Ammon's horn (tissue), 1 donor: ENCODE data around the gene PPP2R2D.
"Not testable (repeated sequence)": the region's sequence is repeated elsewhere in the genome, so short reads cannot be mapped to it uniquely, and the experiment has no call there.

Source experiments
- DNase-seq: peaks from one replicate; pipeline ENCODE4 v3.0.0-alpha.2; 2016; ENCODE audit warnings: low spot score

PPP2R2D gene

GRCh38 chr10:131868436-131868835, 32.4 kb upstream of the PPP2R2D start:
- DNase-seq: no peak

GRCh38 chr10:131869344-131869743, 31.5 kb upstream of the PPP2R2D start:
- DNase-seq: no peak

- DNase-seq: no peak
Measured at GRCh38 chr10:131870411-131870810, 30.4 kb upstream of the PPP2R2D start.

GRCh38 chr10:131870831-131871672, 29.8 kb upstream of the PPP2R2D start:
- no peak for DNase-seq

GRCh38 chr10:131871673-131872005, 29.2 kb upstream of the PPP2R2D start:
- no peak for DNase-seq

GRCh38 chr10:131872011-131872826, 28.6 kb upstream of the PPP2R2D start:
- no peak for DNase-seq

GRCh38 chr10:131872827-131873375, 27.9 kb upstream of the PPP2R2D start:
- no peak for DNase-seq

GRCh38 chr10:131874991-131875451, 25.8 kb upstream of the PPP2R2D start:
- DNase-seq: peak; percentile 88

- no peak for DNase-seq
Measured at GRCh38 chr10:131875501-131875900, 25.3 kb upstream of the PPP2R2D start.

- no peak for DNase-seq
Measured at GRCh38 chr10:131876017-131876416, 24.8 kb upstream of the PPP2R2D start.

GRCh38 chr10:131876508-131876907, 24.3 kb upstream of the PPP2R2D start:
- no peak for DNase-seq

GRCh38 chr10:131880016-131880590, 20.7 kb upstream of the PPP2R2D start:
- DNase-seq: no peak

- DNase-seq: no peak
Measured at GRCh38 chr10:131881104-131881880, 19.5 kb upstream of the PPP2R2D start.

- no peak for DNase-seq
Measured at GRCh38 chr10:131882151-131882550, 18.7 kb upstream of the PPP2R2D start.

GRCh38 chr10:131882590-131883451, 18.0 kb upstream of the PPP2R2D start:
- DNase-seq: no peak

GRCh38 chr10:131883621-131884393, 17.0 kb upstream of the PPP2R2D start:
- DNase-seq: not testable (repeated sequence)

GRCh38 chr10:131885391-131886165, 15.2 kb upstream of the PPP2R2D start:
- DNase-seq: peak; percentile 80

GRCh38 chr10:131886237-131886636, 14.6 kb upstream of the PPP2R2D start:
- no peak for DNase-seq

GRCh38 chr10:131888186-131888604, 12.6 kb upstream of the PPP2R2D start:
- DNase-seq: no peak
